Measurements from ENCODE around the gene ANKRD35.
"Not testable (repeated sequence)": the region's sequence is repeated elsewhere in the genome, so short reads cannot be mapped to it uniquely, and the experiment has no call there.

DNA sequence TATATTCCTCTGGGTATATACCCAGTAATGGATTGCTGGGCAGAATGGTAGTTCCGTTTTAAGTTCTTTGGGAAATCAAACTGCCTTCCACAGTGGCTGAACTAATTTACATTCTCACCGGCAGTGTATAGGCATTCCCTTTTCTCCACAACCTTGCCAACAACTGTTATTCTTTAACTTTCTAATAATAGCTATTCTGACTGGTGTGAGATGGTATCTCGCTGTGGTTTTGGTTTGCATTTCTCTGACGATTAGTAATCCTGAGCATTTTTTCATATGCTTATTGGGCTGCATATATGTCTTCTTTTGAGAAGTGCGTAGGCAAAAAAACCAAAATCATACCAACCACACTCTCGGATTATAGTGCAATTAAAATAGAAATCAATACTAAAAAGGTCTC, 67.6 kb downstream of the ANKRD35 start:
- TF ChIP-seq TRIM24 (IDR thresholded peaks at IDR 0.05); TCF15 (CRISPR knock-in tag; IDR thresholded peaks at IDR 0.05); POLR2A (conservative IDR thresholded peaks at IDR 0.05); CBX3 (IDR thresholded peaks at IDR 0.05; ENCODE audit: borderline replicate concordance in 1 of 2, low read length in 2 of 2); NFE2 (IDR thresholded peaks at IDR 0.05; ENCODE audit: low read depth); TOE1 (IDR thresholded peaks at IDR 0.05; ENCODE audit: borderline replicate concordance); TOE1 (CRISPR knock-in tag; IDR thresholded peaks at IDR 0.05; ENCODE audit: borderline replicate concordance, low read depth); HDAC6 (IDR thresholded peaks at IDR 0.05; ENCODE audit: low read depth, low read length): not testable (repeated sequence)
- TF ChIP-seq, protein P1, sequence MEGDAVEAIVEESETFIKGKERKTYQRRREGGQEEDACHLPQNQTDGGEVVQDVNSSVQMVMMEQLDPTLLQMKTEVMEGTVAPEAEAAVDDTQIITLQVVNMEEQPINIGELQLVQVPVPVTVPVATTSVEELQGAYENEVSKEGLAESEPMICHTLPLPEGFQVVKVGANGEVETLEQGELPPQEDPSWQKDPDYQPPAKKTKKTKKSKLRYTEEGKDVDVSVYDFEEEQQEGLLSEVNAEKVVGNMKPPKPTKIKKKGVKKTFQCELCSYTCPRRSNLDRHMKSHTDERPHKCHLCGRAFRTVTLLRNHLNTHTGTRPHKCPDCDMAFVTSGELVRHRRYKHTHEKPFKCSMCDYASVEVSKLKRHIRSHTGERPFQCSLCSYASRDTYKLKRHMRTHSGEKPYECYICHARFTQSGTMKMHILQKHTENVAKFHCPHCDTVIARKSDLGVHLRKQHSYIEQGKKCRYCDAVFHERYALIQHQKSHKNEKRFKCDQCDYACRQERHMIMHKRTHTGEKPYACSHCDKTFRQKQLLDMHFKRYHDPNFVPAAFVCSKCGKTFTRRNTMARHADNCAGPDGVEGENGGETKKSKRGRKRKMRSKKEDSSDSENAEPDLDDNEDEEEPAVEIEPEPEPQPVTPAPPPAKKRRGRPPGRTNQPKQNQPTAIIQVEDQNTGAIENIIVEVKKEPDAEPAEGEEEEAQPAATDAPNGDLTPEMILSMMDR (IDR thresholded peaks at IDR 0.05 in 2 of 3, conservative IDR thresholded peaks at IDR 0.05 in 1 of 3; ENCODE audit: insufficient read depth in 2 of 3, low read depth in 1 of 3, low read length in 3 of 3) = not testable (repeated sequence)
- TF ChIP-seq, protein P2, sequence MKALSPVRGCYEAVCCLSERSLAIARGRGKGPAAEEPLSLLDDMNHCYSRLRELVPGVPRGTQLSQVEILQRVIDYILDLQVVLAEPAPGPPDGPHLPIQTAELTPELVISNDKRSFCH (CRISPR knock-in tag; IDR thresholded peaks at IDR 0.05) = not testable (repeated sequence)
- TF ChIP-seq, protein P2 (tag; IDR thresholded peaks at IDR 0.05) = not testable (repeated sequence)
- TF ChIP-seq, protein P3, sequence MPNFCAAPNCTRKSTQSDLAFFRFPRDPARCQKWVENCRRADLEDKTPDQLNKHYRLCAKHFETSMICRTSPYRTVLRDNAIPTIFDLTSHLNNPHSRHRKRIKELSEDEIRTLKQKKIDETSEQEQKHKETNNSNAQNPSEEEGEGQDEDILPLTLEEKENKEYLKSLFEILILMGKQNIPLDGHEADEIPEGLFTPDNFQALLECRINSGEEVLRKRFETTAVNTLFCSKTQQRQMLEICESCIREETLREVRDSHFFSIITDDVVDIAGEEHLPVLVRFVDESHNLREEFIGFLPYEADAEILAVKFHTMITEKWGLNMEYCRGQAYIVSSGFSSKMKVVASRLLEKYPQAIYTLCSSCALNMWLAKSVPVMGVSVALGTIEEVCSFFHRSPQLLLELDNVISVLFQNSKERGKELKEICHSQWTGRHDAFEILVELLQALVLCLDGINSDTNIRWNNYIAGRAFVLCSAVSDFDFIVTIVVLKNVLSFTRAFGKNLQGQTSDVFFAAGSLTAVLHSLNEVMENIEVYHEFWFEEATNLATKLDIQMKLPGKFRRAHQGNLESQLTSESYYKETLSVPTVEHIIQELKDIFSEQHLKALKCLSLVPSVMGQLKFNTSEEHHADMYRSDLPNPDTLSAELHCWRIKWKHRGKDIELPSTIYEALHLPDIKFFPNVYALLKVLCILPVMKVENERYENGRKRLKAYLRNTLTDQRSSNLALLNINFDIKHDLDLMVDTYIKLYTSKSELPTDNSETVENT (CRISPR knock-in tag; IDR thresholded peaks at IDR 0.05) = not testable (repeated sequence)
- TF ChIP-seq, protein P4, sequence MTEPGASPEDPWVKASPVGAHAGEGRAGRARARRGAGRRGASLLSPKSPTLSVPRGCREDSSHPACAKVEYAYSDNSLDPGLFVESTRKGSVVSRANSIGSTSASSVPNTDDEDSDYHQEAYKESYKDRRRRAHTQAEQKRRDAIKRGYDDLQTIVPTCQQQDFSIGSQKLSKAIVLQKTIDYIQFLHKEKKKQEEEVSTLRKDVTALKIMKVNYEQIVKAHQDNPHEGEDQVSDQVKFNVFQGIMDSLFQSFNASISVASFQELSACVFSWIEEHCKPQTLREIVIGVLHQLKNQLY (CRISPR knock-in tag; conservative IDR thresholded peaks at IDR 0.05) = not testable (repeated sequence)
